B cell (primary cell): Measurements from ENCODE around the gene RIPOR2. TPM values are rescaled to one million over a fixed set of nuclear protein-coding genes. Genes with fewer than 3 reads are reported as not detected.
A peak's percentile ranks its signal among the peaks of the same experiment; 100 is the strongest.

Experiments used
- ATAC-seq: fragments of 200-7000 bp; cut with Tn5 transposase; one replicate; pipeline ENCODE4 v1.10.0; 2021; ENCODE audit warnings: low read depth, mild to moderate bottlenecking, moderate number of reproducible peaks, moderate library complexity
- CTCF ChIA-PET: fragments of 350-600 bp; sonication (Branson Sonifier 250); formaldehyde crosslinking; loops from one replicate; lab custom pipeline; 2021; ENCODE audit warnings: antibody characterized with exemption, inconsistent platforms; lab: Charles Lee
- POLR2A ChIA-PET: fragments of 350-600 bp; sonication (Branson Sonifier 250); formaldehyde crosslinking; loops from one replicate; lab custom pipeline; 2021; ENCODE audit warnings: antibody characterized with exemption; lab: Charles Lee
- DNase-seq: peaks from one replicate; pipeline ENCODE4 v3.0.0; 2013
- H2AFZ ChIP-seq: 2 replicates; pipeline ENCODE4 v1.6.1; 2012; ENCODE audit warnings: mild to moderate bottlenecking, low read depth, low read length; ENCODE audit not compliant: insufficient read depth, poor library complexity, severe bottlenecking
- H3K27ac ChIP-seq, 2 donors: 1 replicate in 1 of 2; 2 replicates in 1 of 2; pipeline ENCODE4 v1.5.1; 2012 to 2013; ENCODE audit warnings: low read length in 2 of 2, mild to moderate bottlenecking in 2 of 2, moderate library complexity in 1 of 2
- H3K27me3 ChIP-seq, 4 experiments: fragments of 200-600 bp in 1 of 4; sonication (generic) in 1 of 4; replicated peaks in 1 of 4; 1 replicate in 2 of 4; 2 replicates in 2 of 4; pipeline versions ENCODE4 v1.6.1 to v1.7.0; 2013 to 2016; ENCODE audit warnings: low read length in 3 of 4, mild to moderate bottlenecking in 2 of 4, mixed read lengths in 1 of 4, moderate library complexity in 1 of 4; ENCODE audit not compliant: insufficient read depth in 4 of 4, control insufficient read depth in 3 of 4; ENCODE audit errors: control extremely low read depth in 1 of 4
- H3K36me3 ChIP-seq, 2 experiments: replicated peaks in 1 of 2; 1 replicate in 1 of 2; 2 replicates in 1 of 2; pipeline versions ENCODE4 v1.6.1 to v1.7.1; 2013; ENCODE audit warnings: low read length in 1 of 2; ENCODE audit not compliant: insufficient read depth in 2 of 2, control insufficient read depth in 1 of 2; ENCODE audit errors: control extremely low read depth in 1 of 2, extremely low read depth in 1 of 2
- H3K4me1 ChIP-seq, 2 donors: fragments of 200-600 bp in 1 of 2; sonication (generic) in 1 of 2; 1 replicate in 1 of 2; 2 replicates in 1 of 2; pipeline versions ENCODE4 v1.5.1 to v1.6.1; 2013 to 2017; ENCODE audit warnings: low read length in 2 of 2; ENCODE audit not compliant: control insufficient read depth in 2 of 2, insufficient read depth in 2 of 2
- H3K4me2 ChIP-seq: replicated peaks from 2 replicates; pipeline ENCODE3; 2012; ENCODE audit warnings: mild to moderate bottlenecking, low read depth, low read length; ENCODE audit not compliant: poor library complexity, severe bottlenecking
- H3K4me3 ChIP-seq, 5 experiments: fragments of 200-600 bp in 1 of 5; sonication (generic) in 1 of 5; 1 replicate in 3 of 5; 2 replicates in 2 of 5; pipeline versions ENCODE4 v1.5.1 to v1.7.0; 2011 to 2016; ENCODE audit warnings: low read length in 4 of 5, mild to moderate bottlenecking in 4 of 5, low read depth in 2 of 5, control low read depth in 1 of 5, moderate library complexity in 1 of 5; ENCODE audit not compliant: insufficient read depth in 1 of 5; ENCODE audit errors: control extremely low read depth in 1 of 5, extremely low read depth in 1 of 5
- H3K79me2 ChIP-seq: fragments of 200-600 bp; sonication (generic); one replicate; pipeline ENCODE4 v1.6.0; 2016; ENCODE audit warnings: low read length; ENCODE audit not compliant: control insufficient read depth, insufficient read depth
- H3K9ac ChIP-seq: fragments of 200-600 bp; sonication (generic); 2 replicates; pipeline ENCODE4 v1.6.1; 2017; ENCODE audit warnings: mild to moderate bottlenecking, low read length, moderate library complexity
- H3K9me3 ChIP-seq, 3 donors: one replicate each; pipeline versions ENCODE4 v1.6.1 to v1.7.1; 2013; ENCODE audit warnings: low read length in 2 of 3; ENCODE audit not compliant: control insufficient read depth in 2 of 3, insufficient read depth in 1 of 3; ENCODE audit errors: control extremely low read depth in 1 of 3
- H4K20me1 ChIP-seq: 2 replicates; pipeline ENCODE4 v1.6.0; 2012; ENCODE audit warnings: mild to moderate bottlenecking, low read length; ENCODE audit not compliant: insufficient read depth, control insufficient read depth, poor library complexity, severe bottlenecking
- H3K27ac Mint-ChIP-seq: one replicate; pipeline ENCODE4 v1.8.0; 2021; ENCODE audit warnings: mixed read lengths
- H3K27me3 Mint-ChIP-seq: one replicate; pipeline ENCODE4 v1.8.0; 2021; ENCODE audit warnings: mixed read lengths
- H3K4me1 Mint-ChIP-seq: one replicate; pipeline ENCODE4 v1.8.0; 2021; ENCODE audit warnings: mixed read lengths
- H3K4me3 Mint-ChIP-seq: one replicate; pipeline ENCODE4 v1.8.0; 2021; ENCODE audit warnings: mixed read lengths
- H3K9me3 Mint-ChIP-seq: one replicate; pipeline ENCODE4 v1.8.0; 2022; ENCODE audit warnings: mixed read lengths; ENCODE audit not compliant: insufficient read depth
- EZH2 ChIP-seq: IDR thresholded peaks from 2 replicates; pipeline ENCODE4 v1.6.1; 2012; ENCODE audit warnings: borderline replicate concordance, low read depth, mild to moderate bottlenecking, moderate library complexity, low read length; ENCODE audit not compliant: insufficient read depth, poor library complexity, severe bottlenecking
- WGBS: methylation state at CpG from one replicate; pipeline ENCODE4 v1.1.5; 2013; ENCODE audit warnings: missing lambda C conversion rate; ENCODE audit not compliant: insufficient coverage; 5-methylcytosine and 5-hydroxymethylcytosine counted together
- intact Hi-C: fragments of 100-400 bp; cut with micrococcal nuclease; formaldehyde crosslinking; loops from one replicate; pipeline ENCODE4 v1.10.0; 2022
- polyA plus RNA-seq: library from polyadenylated mRNA; depleted of rRNA; stranded (reverse); fragments of >200 nt; gene quantifications from 2 replicates; pipeline ENCODE4 v1.2.3, GENCODE V29; 2012
- total RNA-seq, 2 donors: library from RNA; stranded (reverse); fragments of 120-200 nt in 1 of 2; gene quantifications; 1 replicate in 1 of 2; 2 replicates in 1 of 2; pipeline versions ENCODE4 v1.2.3 to v1.2.4, GENCODE V29; 2013 to 2022
- TF ChIP-seq, protein P1 (sequence below): fragments of 200-600 bp; IDR thresholded peaks from one replicate; pipeline ENCODE4 v1.8.0; 2022; ENCODE audit warnings: antibody characterized with exemption, mild to moderate bottlenecking

The RIPOR2 gene
- total and polyA plus RNA-seq, 2 donors (not counting 1 experiment from before 2014, with no cell fraction given): 300 to 430 TPM

DNA sequence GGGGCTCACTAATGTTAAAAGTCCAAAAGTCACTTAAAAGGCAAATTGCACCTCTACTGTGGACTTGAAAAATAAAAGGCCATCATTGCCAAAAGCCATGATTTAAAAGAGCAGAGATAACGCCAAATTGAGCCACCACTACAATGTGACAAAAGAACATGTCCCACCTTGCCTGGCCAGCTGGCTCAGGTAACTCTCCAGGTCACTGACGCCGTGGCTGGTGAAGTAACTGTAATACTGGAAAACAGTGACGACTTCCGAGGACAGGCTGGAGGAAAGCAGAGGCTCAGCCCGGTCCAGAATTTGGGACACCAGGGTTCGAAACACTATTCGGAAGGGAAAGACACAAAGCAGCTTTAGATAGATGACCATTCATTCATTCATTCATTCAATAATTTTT, 107.8 kb downstream of the RIPOR2 start:
- H3K27me3 Mint-ChIP-seq: no peaks in the 10 kb centered on the region
- peaks cover 17 to 100% of the 10 kb centered on the region in 2 experiments for H3K36me3 ChIP-seq

DNA sequence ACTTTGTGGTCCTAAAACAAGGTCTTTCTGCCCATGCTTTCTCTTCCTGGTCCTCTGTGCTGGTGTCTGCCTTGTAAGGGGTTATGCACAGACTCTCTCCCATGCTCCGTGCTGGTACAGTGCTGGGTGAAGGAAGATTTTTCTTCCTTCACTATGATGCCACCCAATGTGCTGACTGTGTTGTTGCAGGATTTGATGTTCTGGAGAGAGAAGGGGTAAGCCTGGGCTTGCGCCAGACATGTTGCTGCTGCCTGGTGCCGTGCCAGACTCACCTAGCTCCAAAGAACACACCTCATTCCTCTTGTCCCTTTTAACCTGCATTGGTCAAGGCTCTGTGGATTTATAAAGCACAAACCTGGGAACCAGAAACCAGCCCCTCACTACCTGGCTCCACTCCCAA, 108.6 kb downstream of the RIPOR2 start:
- H3K27ac Mint-ChIP-seq: peak overlapping the region; percentile 46
- H3K27me3 ChIP-seq: no peaks in the 10 kb centered on the region
- H3K4me1 ChIP-seq: no peaks in the 10 kb centered on the region
- intact Hi-C loops: no loop called here
- peaks cover 15 to 99% of the 10 kb centered on the region in 2 experiments for H3K36me3 ChIP-seq
- H3K9ac ChIP-seq: no peak overlapping the region
- no peaks in the 10 kb centered on the region for H3K9me3 Mint-ChIP-seq
- no peak overlapping the region for H3K4me2 ChIP-seq
- peaks cover 82% of the 10 kb centered on the region for H4K20me1 ChIP-seq
- H3K4me3 ChIP-seq: no peak overlapping the region
- DNase-seq: no peak
- no peak overlapping the region for H3K4me3 Mint-ChIP-seq
- H3K27ac ChIP-seq: peak overlapping the region in 1 of 2 donors; percentile 27
- ATAC-seq: no peak
- H3K27me3 Mint-ChIP-seq: no peaks in the 10 kb centered on the region
- no CpG with 5 or more reads among the region's 3 CpGs for WGBS
- no peak overlapping the region for H2AFZ ChIP-seq
- H3K9me3 ChIP-seq: no peaks in the 10 kb centered on the region
- POLR2A ChIA-PET: no interaction called here
- CTCF ChIA-PET: no interaction called here
- H3K79me2 ChIP-seq: peaks cover 27% of the 10 kb centered on the region
- TF ChIP-seq EZH2: no peak
- TF ChIP-seq, protein P1, sequence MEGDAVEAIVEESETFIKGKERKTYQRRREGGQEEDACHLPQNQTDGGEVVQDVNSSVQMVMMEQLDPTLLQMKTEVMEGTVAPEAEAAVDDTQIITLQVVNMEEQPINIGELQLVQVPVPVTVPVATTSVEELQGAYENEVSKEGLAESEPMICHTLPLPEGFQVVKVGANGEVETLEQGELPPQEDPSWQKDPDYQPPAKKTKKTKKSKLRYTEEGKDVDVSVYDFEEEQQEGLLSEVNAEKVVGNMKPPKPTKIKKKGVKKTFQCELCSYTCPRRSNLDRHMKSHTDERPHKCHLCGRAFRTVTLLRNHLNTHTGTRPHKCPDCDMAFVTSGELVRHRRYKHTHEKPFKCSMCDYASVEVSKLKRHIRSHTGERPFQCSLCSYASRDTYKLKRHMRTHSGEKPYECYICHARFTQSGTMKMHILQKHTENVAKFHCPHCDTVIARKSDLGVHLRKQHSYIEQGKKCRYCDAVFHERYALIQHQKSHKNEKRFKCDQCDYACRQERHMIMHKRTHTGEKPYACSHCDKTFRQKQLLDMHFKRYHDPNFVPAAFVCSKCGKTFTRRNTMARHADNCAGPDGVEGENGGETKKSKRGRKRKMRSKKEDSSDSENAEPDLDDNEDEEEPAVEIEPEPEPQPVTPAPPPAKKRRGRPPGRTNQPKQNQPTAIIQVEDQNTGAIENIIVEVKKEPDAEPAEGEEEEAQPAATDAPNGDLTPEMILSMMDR: no peak
- H3K4me1 Mint-ChIP-seq: peaks cover 2% of the 10 kb centered on the region

More for the DNA sequence above, 107.8 kb downstream of the RIPOR2 start:
- no peak for TF ChIP-seq EZH2
- TF ChIP-seq, protein P1: no peak
- Histone ChIP-seq H3K79me2 (peaks cover 27% of the 10 kb centered on the region), H3K4me3 (no peak overlapping the region), H3K4me1 (no peaks in the 10 kb centered on the region), H3K9ac (no peak overlapping the region), H4K20me1 (peaks cover 83% of the 10 kb centered on the region), H3K4me2 (no peak overlapping the region), H2AFZ (no peak overlapping the region), H3K9me3 (no peaks in the 10 kb centered on the region), H3K27ac (no peak overlapping the region), H3K27me3 (no peaks in the 10 kb centered on the region)
- intact Hi-C loops: no loop called here
- H3K9me3 Mint-ChIP-seq: no peaks in the 10 kb centered on the region
- WGBS: 84% methylated on average over 5 of the region's 8 CpGs
- CTCF ChIA-PET: no interaction called here
- DNase-seq (no peak), ATAC-seq (no peak)
- peaks cover 2% of the 10 kb centered on the region for H3K4me1 Mint-ChIP-seq
- H3K4me3 Mint-ChIP-seq: no peak overlapping the region
- POLR2A ChIA-PET: no interaction called here
- H3K27ac Mint-ChIP-seq: peak overlapping the region; percentile 46
